ENCODE data around the gene ROBO3.
A peak's percentile ranks its signal among the peaks of the same experiment; 100 is the strongest.

ROBO3 gene

GRCh38 chr11:124865902-124866851 lies 945 bp downstream of the ROBO3 start:
- no peaks in the 10 kb centered on the region for H3K9me3 ChIP-seq (ENCODE audit: control insufficient read depth in 1 of 2, low read length in 2 of 2)
- peaks cover 92 to 95% of the 10 kb centered on the region in 2 donors for H3K27me3 ChIP-seq (ENCODE audit: control insufficient read depth in 1 of 2, insufficient read depth in 2 of 2, low read length in 2 of 2)
- H3K27ac ChIP-seq (ENCODE audit: low read depth, low read length) = no peak overlapping the region
- no peak overlapping the region for H3K9ac ChIP-seq (ENCODE audit: low read depth in 1 of 2, low read length in 2 of 2)
- no peaks in the 10 kb centered on the region for H3K36me3 ChIP-seq (ENCODE audit: control insufficient read depth in 1 of 2, insufficient read depth in 2 of 2, low read length in 2 of 2)
- peak overlapping the region; percentile 16 for H3K4me3 ChIP-seq (ENCODE audit: low read depth in 1 of 2, low read length in 2 of 2)
- peaks cover 15 to 33% of the 10 kb centered on the region in 2 donors for H3K4me1 ChIP-seq (ENCODE audit: control insufficient read depth in 1 of 2, insufficient read depth in 2 of 2, low read length in 2 of 2)

GRCh38 chr11:124867700-124868099 lies 2.5 kb downstream of the ROBO3 start:
- Histone ChIP-seq H3K27me3 (ENCODE audit: control insufficient read depth in 1 of 2, insufficient read depth in 2 of 2, low read length in 2 of 2) (peaks cover 84 to 95% of the 10 kb centered on the region in 2 donors), H3K36me3 (ENCODE audit: control insufficient read depth in 1 of 2, insufficient read depth in 2 of 2, low read length in 2 of 2) (no peaks in the 10 kb centered on the region), H3K4me1 (ENCODE audit: control insufficient read depth in 1 of 2, insufficient read depth in 2 of 2, low read length in 2 of 2) (peaks cover 15 to 33% of the 10 kb centered on the region in 2 donors), H3K4me3 (ENCODE audit: low read depth in 1 of 2, low read length in 2 of 2) (no peak overlapping the region), H3K9ac (ENCODE audit: low read depth in 1 of 2, low read length in 2 of 2) (no peak overlapping the region), H3K9me3 (ENCODE audit: control insufficient read depth in 1 of 2, low read length in 2 of 2) (no peaks in the 10 kb centered on the region), H3K27ac (ENCODE audit: low read depth, low read length) (no peak overlapping the region)

GRCh38 chr11:124868331-124869274 lies 3.4 kb downstream of the ROBO3 start:
- H3K4me3 ChIP-seq (ENCODE audit: low read depth in 1 of 2, low read length in 2 of 2) = no peak overlapping the region
- peaks cover 9 to 27% of the 10 kb centered on the region in 2 donors for H3K4me1 ChIP-seq (ENCODE audit: control insufficient read depth in 1 of 2, insufficient read depth in 2 of 2, low read length in 2 of 2)
- peaks cover 82 to 93% of the 10 kb centered on the region in 2 donors for H3K27me3 ChIP-seq (ENCODE audit: control insufficient read depth in 1 of 2, insufficient read depth in 2 of 2, low read length in 2 of 2)
- no peaks in the 10 kb centered on the region for H3K36me3 ChIP-seq (ENCODE audit: control insufficient read depth in 1 of 2, insufficient read depth in 2 of 2, low read length in 2 of 2)
- no peak overlapping the region for H3K9ac ChIP-seq (ENCODE audit: low read depth in 1 of 2, low read length in 2 of 2)
- no peaks in the 10 kb centered on the region for H3K9me3 ChIP-seq (ENCODE audit: control insufficient read depth in 1 of 2, low read length in 2 of 2)
- no peak overlapping the region for H3K27ac ChIP-seq (ENCODE audit: low read depth, low read length)

GRCh38 chr11:124869331-124869730 lies 4.1 kb downstream of the ROBO3 start:
- Histone ChIP-seq H3K27me3 (ENCODE audit: control insufficient read depth in 1 of 2, insufficient read depth in 2 of 2, low read length in 2 of 2) (peaks cover 84 to 92% of the 10 kb centered on the region in 2 donors), H3K4me3 (ENCODE audit: low read depth in 1 of 2, low read length in 2 of 2) (no peak overlapping the region)

GRCh38 chr11:124869856-124870387 lies 4.7 kb downstream of the ROBO3 start:
- Histone ChIP-seq H3K27me3 (ENCODE audit: control insufficient read depth in 1 of 2, insufficient read depth in 2 of 2, low read length in 2 of 2) (peaks cover 78 to 88% of the 10 kb centered on the region in 2 donors), H3K4me3 (ENCODE audit: low read depth in 1 of 2, low read length in 2 of 2) (no peak overlapping the region), H3K9ac (ENCODE audit: low read depth in 1 of 2, low read length in 2 of 2) (no peak overlapping the region)

More at GRCh38 chr11:124869331-124869730, 4.1 kb downstream of the ROBO3 start:
- Histone ChIP-seq H3K4me1 (ENCODE audit: control insufficient read depth in 1 of 2, insufficient read depth in 2 of 2, low read length in 2 of 2) (peaks cover 8 to 26% of the 10 kb centered on the region in 2 donors), H3K27ac (ENCODE audit: low read depth, low read length) (no peak overlapping the region), H3K9me3 (ENCODE audit: control insufficient read depth in 1 of 2, low read length in 2 of 2) (no peaks in the 10 kb centered on the region), H3K9ac (ENCODE audit: low read depth in 1 of 2, low read length in 2 of 2) (no peak overlapping the region), H3K36me3 (ENCODE audit: control insufficient read depth in 1 of 2, insufficient read depth in 2 of 2, low read length in 2 of 2) (no peaks in the 10 kb centered on the region)

GRCh38 chr11:124870430-124870829 lies 5.2 kb downstream of the ROBO3 start:
- H3K9ac ChIP-seq (ENCODE audit: low read depth in 1 of 2, low read length in 2 of 2) = no peak overlapping the region
- H3K27ac ChIP-seq (ENCODE audit: low read depth, low read length) = no peak overlapping the region
- H3K4me1 ChIP-seq (ENCODE audit: control insufficient read depth in 1 of 2, insufficient read depth in 2 of 2, low read length in 2 of 2) = peaks cover 6 to 19% of the 10 kb centered on the region in 2 donors
- H3K9me3 ChIP-seq (ENCODE audit: control insufficient read depth in 1 of 2, low read length in 2 of 2) = no peaks in the 10 kb centered on the region
- H3K36me3 ChIP-seq (ENCODE audit: control insufficient read depth in 1 of 2, insufficient read depth in 2 of 2, low read length in 2 of 2) = no peaks in the 10 kb centered on the region
- H3K4me3 ChIP-seq (ENCODE audit: low read depth in 1 of 2, low read length in 2 of 2) = no peak overlapping the region
- peaks cover 76 to 88% of the 10 kb centered on the region in 2 donors for H3K27me3 ChIP-seq (ENCODE audit: control insufficient read depth in 1 of 2, insufficient read depth in 2 of 2, low read length in 2 of 2)

More at GRCh38 chr11:124869856-124870387, 4.7 kb downstream of the ROBO3 start:
- H3K27ac ChIP-seq (ENCODE audit: low read depth, low read length) = no peak overlapping the region
- H3K36me3 ChIP-seq (ENCODE audit: control insufficient read depth in 1 of 2, insufficient read depth in 2 of 2, low read length in 2 of 2) = no peaks in the 10 kb centered on the region
- no peaks in the 10 kb centered on the region for H3K9me3 ChIP-seq (ENCODE audit: control insufficient read depth in 1 of 2, low read length in 2 of 2)
- H3K4me1 ChIP-seq (ENCODE audit: control insufficient read depth in 1 of 2, insufficient read depth in 2 of 2, low read length in 2 of 2) = peaks cover 7 to 24% of the 10 kb centered on the region in 2 donors

- Histone ChIP-seq H3K27ac (ENCODE audit: low read depth, low read length) (no peak overlapping the region), H3K9ac (ENCODE audit: low read depth in 1 of 2, low read length in 2 of 2) (no peak overlapping the region), H3K27me3 (ENCODE audit: control insufficient read depth in 1 of 2, insufficient read depth in 2 of 2, low read length in 2 of 2) (peaks cover 58 to 72% of the 10 kb centered on the region in 2 donors), H3K4me3 (ENCODE audit: low read depth in 1 of 2, low read length in 2 of 2) (no peak overlapping the region), H3K4me1 (ENCODE audit: control insufficient read depth in 1 of 2, insufficient read depth in 2 of 2, low read length in 2 of 2) (peaks cover 6 to 20% of the 10 kb centered on the region in 2 donors), H3K9me3 (ENCODE audit: control insufficient read depth in 1 of 2, low read length in 2 of 2) (no peaks in the 10 kb centered on the region), H3K36me3 (ENCODE audit: control insufficient read depth in 1 of 2, insufficient read depth in 2 of 2, low read length in 2 of 2) (no peaks in the 10 kb centered on the region)
Observed at GRCh38 chr11:124872280-124872679, 7.0 kb downstream of the ROBO3 start.

- no peak overlapping the region for H3K4me3 ChIP-seq (ENCODE audit: low read depth in 1 of 2, low read length in 2 of 2)
- H3K9me3 ChIP-seq (ENCODE audit: control insufficient read depth in 1 of 2, low read length in 2 of 2) = no peaks in the 10 kb centered on the region
- peaks cover 55 to 69% of the 10 kb centered on the region in 2 donors for H3K27me3 ChIP-seq (ENCODE audit: control insufficient read depth in 1 of 2, insufficient read depth in 2 of 2, low read length in 2 of 2)
- H3K9ac ChIP-seq (ENCODE audit: low read depth in 1 of 2, low read length in 2 of 2) = no peak overlapping the region
- no peaks in the 10 kb centered on the region for H3K36me3 ChIP-seq (ENCODE audit: control insufficient read depth in 1 of 2, insufficient read depth in 2 of 2, low read length in 2 of 2)
- H3K27ac ChIP-seq (ENCODE audit: low read depth, low read length) = no peak overlapping the region
- H3K4me1 ChIP-seq (ENCODE audit: control insufficient read depth in 1 of 2, insufficient read depth in 2 of 2, low read length in 2 of 2) = peaks cover 8 to 21% of the 10 kb centered on the region in 2 donors
Observed at GRCh38 chr11:124872741-124873140, 7.5 kb downstream of the ROBO3 start.

- H3K27ac ChIP-seq (ENCODE audit: low read depth, low read length) = no peak overlapping the region
- H3K4me1 ChIP-seq (ENCODE audit: control insufficient read depth in 1 of 2, insufficient read depth in 2 of 2, low read length in 2 of 2) = peaks cover 11 to 17% of the 10 kb centered on the region in 2 donors
- H3K27me3 ChIP-seq (ENCODE audit: control insufficient read depth in 1 of 2, insufficient read depth in 2 of 2, low read length in 2 of 2) = peaks cover 43 to 57% of the 10 kb centered on the region in 2 donors
- H3K9me3 ChIP-seq (ENCODE audit: control insufficient read depth in 1 of 2, low read length in 2 of 2) = no peaks in the 10 kb centered on the region
- H3K9ac ChIP-seq (ENCODE audit: low read depth in 1 of 2, low read length in 2 of 2) = no peak overlapping the region
- no peak overlapping the region for H3K4me3 ChIP-seq (ENCODE audit: low read depth in 1 of 2, low read length in 2 of 2)
- H3K36me3 ChIP-seq (ENCODE audit: control insufficient read depth in 1 of 2, insufficient read depth in 2 of 2, low read length in 2 of 2) = no peaks in the 10 kb centered on the region
Observed at GRCh38 chr11:124873951-124874350, 8.7 kb downstream of the ROBO3 start.

Data from duodenal mucosa (tissue), 2 donors.